ENCODE data around the gene TMEM100.

The TMEM100 gene

GRCh38 chr17:55768936-55769624 is 46.4 kb upstream of the TMEM100 start:
- Histone ChIP-seq H3K4me3 (ENCODE audit: severe bottlenecking) (no peak overlapping the region), H3K27ac (ENCODE audit: poor library complexity, severe bottlenecking) (no peak overlapping the region), H3K9me3 (ENCODE audit: severe bottlenecking) (no peaks in the 10 kb centered on the region), H3K36me3 (ENCODE audit: low read depth) (0 out of 2 replicates have a peak, but pooled peaks cover 8% of the 10 kb centered on the region), H3K4me1 (ENCODE audit: insufficient read depth, poor library complexity, severe bottlenecking) (peaks cover 9% of the 10 kb centered on the region), H3K27me3 (ENCODE audit: insufficient read depth, poor library complexity, severe bottlenecking) (no peaks in the 10 kb centered on the region)
- ATAC-seq (ENCODE audit: low read depth) (no peak), DNase-seq (ENCODE audit: low spot score) (no peak)
- no peak for TF ChIP-seq CTCF (IDR thresholded peaks at IDR 0.05; ENCODE audit: poor library complexity, severe bottlenecking)

- Histone ChIP-seq H3K27ac (ENCODE audit: poor library complexity, severe bottlenecking) (no peak overlapping the region), H3K36me3 (ENCODE audit: low read depth) (no peaks in the 10 kb centered on the region), H3K4me3 (ENCODE audit: severe bottlenecking) (no peak overlapping the region), H3K27me3 (ENCODE audit: insufficient read depth, poor library complexity, severe bottlenecking) (no peaks in the 10 kb centered on the region), H3K9me3 (ENCODE audit: severe bottlenecking) (no peaks in the 10 kb centered on the region), H3K4me1 (ENCODE audit: insufficient read depth, poor library complexity, severe bottlenecking) (peaks cover 17% of the 10 kb centered on the region)
- no peak for ATAC-seq (ENCODE audit: low read depth)
- TF ChIP-seq CTCF (IDR thresholded peaks at IDR 0.05; ENCODE audit: poor library complexity, severe bottlenecking), result no peak
- DNase-seq (ENCODE audit: low spot score), result no peak
Observed at GRCh38 chr17:55765472-55765871, 42.8 kb upstream of the TMEM100 start.

GRCh38 chr17:55764610-55765009 is 41.9 kb upstream of the TMEM100 start:
- H3K4me3 ChIP-seq (ENCODE audit: severe bottlenecking), result no peak overlapping the region
- ATAC-seq (ENCODE audit: low read depth) (no peak), DNase-seq (ENCODE audit: low spot score) (no peak)
- peaks cover 13% of the 10 kb centered on the region for H3K4me1 ChIP-seq (ENCODE audit: insufficient read depth, poor library complexity, severe bottlenecking)
- H3K36me3 ChIP-seq (ENCODE audit: low read depth), result no peaks in the 10 kb centered on the region
- no peaks in the 10 kb centered on the region for H3K27me3 ChIP-seq (ENCODE audit: insufficient read depth, poor library complexity, severe bottlenecking)
- H3K9me3 ChIP-seq (ENCODE audit: severe bottlenecking), result no peaks in the 10 kb centered on the region
- no peak overlapping the region for H3K27ac ChIP-seq (ENCODE audit: poor library complexity, severe bottlenecking)
- no peak for TF ChIP-seq CTCF (IDR thresholded peaks at IDR 0.05; ENCODE audit: poor library complexity, severe bottlenecking)

- Histone ChIP-seq H3K4me3 (ENCODE audit: severe bottlenecking) (no peak overlapping the region), H3K9me3 (ENCODE audit: severe bottlenecking) (no peaks in the 10 kb centered on the region), H3K27ac (ENCODE audit: poor library complexity, severe bottlenecking) (no peak overlapping the region), H3K4me1 (ENCODE audit: insufficient read depth, poor library complexity, severe bottlenecking) (peaks cover 10% of the 10 kb centered on the region), H3K27me3 (ENCODE audit: insufficient read depth, poor library complexity, severe bottlenecking) (no peaks in the 10 kb centered on the region), H3K36me3 (ENCODE audit: low read depth) (no peaks in the 10 kb centered on the region)
- TF ChIP-seq CTCF (IDR thresholded peaks at IDR 0.05; ENCODE audit: poor library complexity, severe bottlenecking), result no peak
- no peak for ATAC-seq (ENCODE audit: low read depth)
- no peak for DNase-seq (ENCODE audit: low spot score)
Observed at GRCh38 chr17:55763856-55764255, 41.2 kb upstream of the TMEM100 start.

GRCh38 chr17:55762086-55762858 is 39.6 kb upstream of the TMEM100 start:
- ATAC-seq (ENCODE audit: low read depth), result no peak
- peaks cover 10% of the 10 kb centered on the region for H3K4me1 ChIP-seq (ENCODE audit: insufficient read depth, poor library complexity, severe bottlenecking)
- no peak overlapping the region for H3K27ac ChIP-seq (ENCODE audit: poor library complexity, severe bottlenecking)

More at GRCh38 chr17:55762086-55762858, 39.6 kb upstream of the TMEM100 start:
- no peak for DNase-seq (ENCODE audit: low spot score)
- TF ChIP-seq CTCF (IDR thresholded peaks at IDR 0.05; ENCODE audit: poor library complexity, severe bottlenecking), result no peak
- Histone ChIP-seq H3K27me3 (ENCODE audit: insufficient read depth, poor library complexity, severe bottlenecking) (no peaks in the 10 kb centered on the region), H3K4me3 (ENCODE audit: severe bottlenecking) (no peak overlapping the region), H3K9me3 (ENCODE audit: severe bottlenecking) (no peaks in the 10 kb centered on the region), H3K36me3 (ENCODE audit: low read depth) (no peaks in the 10 kb centered on the region)
